Activated CD4-positive, alpha-beta T cell treated with anti-CD3 and anti-CD28 coated beads, Interleukin-2, amount 10 ng/mL, durations not matched to agents 24 days and 14 days (primary cell): ENCODE data around the gene C1R. TPM values are rescaled to one million over a fixed set of nuclear protein-coding genes. Genes with fewer than 3 reads are reported as not detected.

Source experiments
- DNase-seq: peaks from one replicate; pipeline ENCODE4 v3.0.0; 2022
- H3K27ac Mint-ChIP-seq: one replicate; pipeline ENCODE4 v1.8.0; 2022; ENCODE audit warnings: mild to moderate bottlenecking, mixed read lengths
- H3K27me3 Mint-ChIP-seq: one replicate; pipeline ENCODE4 v1.8.0; 2022; ENCODE audit warnings: mixed read lengths
- H3K36me3 Mint-ChIP-seq: one replicate; pipeline ENCODE4 v1.8.0; 2022; ENCODE audit warnings: low read depth, mild to moderate bottlenecking, mixed read lengths
- H3K4me1 Mint-ChIP-seq: one replicate; pipeline ENCODE4 v1.8.0; 2021; ENCODE audit warnings: mixed read lengths
- H3K4me3 Mint-ChIP-seq: one replicate; pipeline ENCODE4 v1.8.0; 2022; ENCODE audit warnings: mild to moderate bottlenecking, moderate library complexity, mixed read lengths
- H3K9me3 Mint-ChIP-seq: one replicate; pipeline ENCODE4 v1.8.0; 2021; ENCODE audit warnings: mixed read lengths
- intact Hi-C: fragments of 100-400 bp; cut with micrococcal nuclease; formaldehyde crosslinking; loops from one replicate; pipeline ENCODE4 v1.15.1; 2023
- total RNA-seq: library from RNA; stranded (reverse); gene quantifications from 2 replicates; pipeline ENCODE4 v1.2.3, GENCODE V29; 2022

The C1R gene
- total RNA-seq, 1 donor from 2014 or later, result 2.5 TPM

- no peaks in the 10 kb centered on the region for H3K9me3 Mint-ChIP-seq
- intact Hi-C loops, result loop anchor here (10.0 kb wide), 1 partner anchor 55 kb away; no protein-coding TSS in a partner anchor
- H3K36me3 Mint-ChIP-seq, result peaks cover 32% of the 10 kb centered on the region
- no peak overlapping the region for H3K4me3 Mint-ChIP-seq
- DNase-seq, result no peak
- no peak overlapping the region for H3K27ac Mint-ChIP-seq
- no peaks in the 10 kb centered on the region for H3K27me3 Mint-ChIP-seq
- H3K4me1 Mint-ChIP-seq, result peaks cover 7% of the 10 kb centered on the region
Observed at GRCh38 chr12:7099290-7099996, 7.2 kb upstream of the C1R start.

- intact Hi-C loops, result loop anchor here (10.0 kb wide), 1 partner anchor 52 kb away; no protein-coding TSS in a partner anchor
- peaks cover 17% of the 10 kb centered on the region for H3K36me3 Mint-ChIP-seq
- peaks cover 8% of the 10 kb centered on the region for H3K4me1 Mint-ChIP-seq
- no peak overlapping the region for H3K4me3 Mint-ChIP-seq
- no peak overlapping the region for H3K27ac Mint-ChIP-seq
- H3K27me3 Mint-ChIP-seq, result no peaks in the 10 kb centered on the region
- H3K9me3 Mint-ChIP-seq, result no peaks in the 10 kb centered on the region
- DNase-seq, result no peak
Observed at GRCh38 chr12:7096979-7097378, 4.7 kb upstream of the C1R start.

- intact Hi-C loops, result loop anchor here (10.0 kb wide), 1 partner anchor 51 kb away; no protein-coding TSS in a partner anchor
- H3K4me3 Mint-ChIP-seq, result no peak overlapping the region
- H3K36me3 Mint-ChIP-seq, result peaks cover 14% of the 10 kb centered on the region
- DNase-seq, result no peak
- H3K9me3 Mint-ChIP-seq, result no peaks in the 10 kb centered on the region
- no peak overlapping the region for H3K27ac Mint-ChIP-seq
- no peaks in the 10 kb centered on the region for H3K27me3 Mint-ChIP-seq
- H3K4me1 Mint-ChIP-seq, result peaks cover 10% of the 10 kb centered on the region
Observed at GRCh38 chr12:7096006-7096932, 4.0 kb upstream of the C1R start.

GRCh38 chr12:7093892-7094291 lies 1.6 kb upstream of the C1R start:
- H3K9me3 Mint-ChIP-seq, result no peaks in the 10 kb centered on the region

GRCh38 chr12:7093486-7093885 lies 1.2 kb upstream of the C1R start:
- intact Hi-C loops, result loop anchor here (10.0 kb wide), 1 partner anchor 49 kb away; no protein-coding TSS in a partner anchor
- no peak for DNase-seq
- H3K4me1 Mint-ChIP-seq, result peaks cover 10% of the 10 kb centered on the region
- no peaks in the 10 kb centered on the region for H3K9me3 Mint-ChIP-seq
- H3K4me3 Mint-ChIP-seq, result no peak overlapping the region
- no peaks in the 10 kb centered on the region for H3K27me3 Mint-ChIP-seq
- peaks cover 6% of the 10 kb centered on the region for H3K36me3 Mint-ChIP-seq
- H3K27ac Mint-ChIP-seq, result no peak overlapping the region

More at GRCh38 chr12:7093892-7094291, 1.6 kb upstream of the C1R start:
- intact Hi-C loops, result loop anchor here (10.0 kb wide), 1 partner anchor 49 kb away; no protein-coding TSS in a partner anchor
- peaks cover 8% of the 10 kb centered on the region for H3K36me3 Mint-ChIP-seq
- DNase-seq, result no peak
- H3K4me3 Mint-ChIP-seq, result no peak overlapping the region
- H3K27ac Mint-ChIP-seq, result no peak overlapping the region
- H3K4me1 Mint-ChIP-seq, result peaks cover 10% of the 10 kb centered on the region
- no peaks in the 10 kb centered on the region for H3K27me3 Mint-ChIP-seq

- DNase-seq, result no peak
- no peaks in the 10 kb centered on the region for H3K27me3 Mint-ChIP-seq
- intact Hi-C loops, result loop anchor here (1.0 to 10.0 kb wide), 3 partner anchors 48 to 149 kb away; partner anchors contain the start of gene C12orf57
- peaks cover 10% of the 10 kb centered on the region for H3K4me1 Mint-ChIP-seq
- peaks cover 2% of the 10 kb centered on the region for H3K36me3 Mint-ChIP-seq
- H3K27ac Mint-ChIP-seq, result no peak overlapping the region
- no peaks in the 10 kb centered on the region for H3K9me3 Mint-ChIP-seq
- H3K4me3 Mint-ChIP-seq, result no peak overlapping the region
Observed at GRCh38 chr12:7092986-7093460, 778 bp upstream of the C1R start.

GRCh38 chr12:7091660-7092228 lies 501 bp downstream of the C1R start:
- no peaks in the 10 kb centered on the region for H3K36me3 Mint-ChIP-seq
- no peaks in the 10 kb centered on the region for H3K9me3 Mint-ChIP-seq
- no peaks in the 10 kb centered on the region for H3K27me3 Mint-ChIP-seq
- no peak for DNase-seq
- peak overlapping the region; percentile 83 for H3K4me3 Mint-ChIP-seq
- intact Hi-C loops, result loop anchor here (1.0 to 10.0 kb wide), 3 partner anchors 47 to 147 kb away; partner anchors contain the start of gene C12orf57
- H3K27ac Mint-ChIP-seq, result peak overlapping the region; percentile 66
- H3K4me1 Mint-ChIP-seq, result peaks cover 10% of the 10 kb centered on the region

GRCh38 chr12:7091171-7091570 lies 1.1 kb downstream of the C1R start:
- Mint-ChIP-seq H3K9me3 (no peaks in the 10 kb centered on the region), H3K27me3 (no peaks in the 10 kb centered on the region), H3K4me1 (peaks cover 10% of the 10 kb centered on the region), H3K4me3 (no peak overlapping the region), H3K27ac (no peak overlapping the region), H3K36me3 (no peaks in the 10 kb centered on the region)
- no peak for DNase-seq
- intact Hi-C loops, result loop anchor here (10.0 kb wide), 1 partner anchor 46 kb away; no protein-coding TSS in a partner anchor

GRCh38 chr12:7090222-7090998 lies 1.8 kb downstream of the C1R start:
- no peak for DNase-seq
- Mint-ChIP-seq H3K9me3 (no peaks in the 10 kb centered on the region), H3K4me3 (no peak overlapping the region), H3K27ac (no peak overlapping the region), H3K27me3 (no peaks in the 10 kb centered on the region), H3K4me1 (peaks cover 10% of the 10 kb centered on the region), H3K36me3 (no peaks in the 10 kb centered on the region)
- intact Hi-C loops, result loop anchor here (10.0 kb wide), 1 partner anchor 46 kb away; no protein-coding TSS in a partner anchor

- intact Hi-C loops, result no loop called here
- H3K27me3 Mint-ChIP-seq, result no peaks in the 10 kb centered on the region
- no peak overlapping the region for H3K27ac Mint-ChIP-seq
- no peak overlapping the region for H3K4me3 Mint-ChIP-seq
- no peak for DNase-seq
- no peaks in the 10 kb centered on the region for H3K9me3 Mint-ChIP-seq
- H3K4me1 Mint-ChIP-seq, result peaks cover 10% of the 10 kb centered on the region
- H3K36me3 Mint-ChIP-seq, result no peaks in the 10 kb centered on the region
Observed at GRCh38 chr12:7089196-7089871, 2.9 kb downstream of the C1R start.

GRCh38 chr12:7083125-7083524 lies 9.1 kb downstream of the C1R start:
- H3K9me3 Mint-ChIP-seq, result peaks cover 6% of the 10 kb centered on the region
- no peaks in the 10 kb centered on the region for H3K27me3 Mint-ChIP-seq
- H3K27ac Mint-ChIP-seq, result no peak overlapping the region
- no peaks in the 10 kb centered on the region for H3K4me1 Mint-ChIP-seq
- H3K36me3 Mint-ChIP-seq, result peaks cover 7% of the 10 kb centered on the region
- H3K4me3 Mint-ChIP-seq, result no peak overlapping the region
- DNase-seq, result no peak
- intact Hi-C loops, result no loop called here

GRCh38 chr12:7081037-7081436 lies 11.2 kb downstream of the C1R start:
- no peak for DNase-seq
- H3K36me3 Mint-ChIP-seq, result peaks cover 7% of the 10 kb centered on the region
- no peak overlapping the region for H3K4me3 Mint-ChIP-seq
- H3K27ac Mint-ChIP-seq, result no peak overlapping the region
- peaks cover 6% of the 10 kb centered on the region for H3K9me3 Mint-ChIP-seq
- no peaks in the 10 kb centered on the region for H3K4me1 Mint-ChIP-seq
- intact Hi-C loops, result no loop called here
- peaks cover 4% of the 10 kb centered on the region for H3K27me3 Mint-ChIP-seq
